ENCODE results near the gene NUDT3. TPM values are rescaled to one million over a fixed set of nuclear protein-coding genes. Genes with fewer than 3 reads are reported as not detected.
A peak's percentile ranks its signal among the peaks of the same experiment; 100 is the strongest.

Gene NUDT3
- total and polyA plus RNA-seq, 9 of the 15 experiments (the other 6 are each of a cell fraction or from before 2014, with no cell fraction given), result 5.4 to 81.2 (median 56.4) TPM

- TF ChIP-seq FUS (optimal IDR thresholded peaks at IDR 0.05; ENCODE audit: low read depth, low read length) (peak; percentile 26), EWSR1 (IDR thresholded peaks at IDR 0.05; ENCODE audit: borderline replicate concordance, low read depth, partially characterized antibody) (no peak), HLTF (IDR thresholded peaks at IDR 0.05) (no peak), HIVEP1 (CRISPR knock-in tag; IDR thresholded peaks at IDR 0.05) (no peak), MAFK (IDR thresholded peaks at IDR 0.05; ENCODE audit: low read length) (no peak), SREBF2 (CRISPR knock-in tag; IDR thresholded peaks at IDR 0.05) (no peak), KAT8 (IDR thresholded peaks at IDR 0.05; ENCODE audit: low read depth) (no peak), ZNF696 (CRISPR knock-in tag; conservative IDR thresholded peaks at IDR 0.05) (no peak), ZBTB5 (IDR thresholded peaks at IDR 0.05) (no peak), ZNF717 (CRISPR knock-in tag; IDR thresholded peaks at IDR 0.05) (no peak), FOXA3 (CRISPR knock-in tag; conservative IDR thresholded peaks at IDR 0.05 in 1 of 2, IDR thresholded peaks at IDR 0.05 in 1 of 2) (no peak), ZBTB8A (IDR thresholded peaks at IDR 0.05; ENCODE audit: partially characterized antibody) (no peak), HSF4 (CRISPR knock-in tag; IDR thresholded peaks at IDR 0.05; ENCODE audit: borderline replicate concordance) (no peak), ETV6 (IDR thresholded peaks at IDR 0.05; ENCODE audit: borderline replicate concordance in 1 of 2, low read depth in 2 of 2, low read length in 1 of 2) (no peak), ETV6 (CRISPR knock-in tag; IDR thresholded peaks at IDR 0.05; ENCODE audit: borderline replicate concordance) (no peak), SAP30 (IDR thresholded peaks at IDR 0.05; ENCODE audit: borderline replicate concordance, insufficient read depth, low read depth, low read length, poor library complexity, severe bottlenecking) (no peak), DMBX1 (CRISPR knock-in tag; IDR thresholded peaks at IDR 0.05; ENCODE audit: borderline replicate concordance) (0 out of 2 replicates have a peak, but pooled peaks have one; percentile 19), TSHZ1 (CRISPR knock-in tag; IDR thresholded peaks at IDR 0.05) (no peak), TFAP4 (CRISPR knock-in tag; IDR thresholded peaks at IDR 0.05; ENCODE audit: borderline replicate concordance) (no peak), STAT5B (CRISPR knock-in tag; IDR thresholded peaks at IDR 0.05) (no peak), RBFOX2 (IDR thresholded peaks at IDR 0.05; ENCODE audit: low read depth, low read length) (peak; percentile 64), TEAD1 (CRISPR knock-in tag; IDR thresholded peaks at IDR 0.05) (no peak), BRCA1 (IDR thresholded peaks at IDR 0.05) (no peak), BRCA1 (CRISPR knock-in tag; IDR thresholded peaks at IDR 0.05) (no peak)
Measured at GRCh38 chr6:34234667-34235306, 157.7 kb downstream of the NUDT3 start (continued).
